Measurements from ENCODE around the gene NOXO1. TPM values are rescaled to one million over a fixed set of nuclear protein-coding genes. Genes with fewer than 3 reads are reported as not detected.
A peak's percentile ranks its signal among the peaks of the same experiment; 100 is the strongest.
"Not testable (repeated sequence)": the region's sequence is repeated elsewhere in the genome, so short reads cannot be mapped to it uniquely, and the experiment has no call there.

Gene NOXO1
- total RNA-seq, 1 experiment from 2014 or later: not detected

DNA sequence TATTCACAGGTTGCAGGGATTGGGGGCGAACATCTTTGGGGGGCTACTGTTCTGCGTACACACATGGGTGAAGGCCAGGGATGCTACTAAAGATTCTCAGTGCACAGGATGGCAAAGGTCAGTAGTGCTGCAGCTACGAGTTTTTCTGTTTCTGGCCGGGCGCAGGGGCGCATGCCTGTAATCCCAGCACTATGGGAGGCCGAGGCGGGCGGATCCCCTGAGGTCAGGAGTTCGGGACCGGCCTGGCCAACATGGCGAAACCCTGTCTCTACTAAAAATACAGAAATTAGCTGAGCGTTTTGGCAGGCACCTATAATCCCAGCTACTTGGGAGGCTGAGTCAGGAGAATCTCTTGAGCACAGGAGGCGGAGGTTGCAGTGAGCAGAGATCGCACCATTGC, 32.3 kb upstream of the NOXO1 start:
- in situ Hi-C loops (cut with HindIII; ENCODE audit: low sequenced_read_pairs): no loop called here
- DNase-seq (ENCODE audit: low spot score): no peak

GRCh38 chr16:2011726-2012125, 30.5 kb upstream of the NOXO1 start:
- in situ Hi-C loops (cut with HindIII; ENCODE audit: low sequenced_read_pairs): not testable (repeated sequence)

GRCh38 chr16:2009791-2010510, 28.7 kb upstream of the NOXO1 start, which contains the start of gene ZNF598:
Gene ZNF598, minus strand, starts transcription at chr16:2009821.
- in situ Hi-C loops (cut with HindIII; ENCODE audit: low sequenced_read_pairs): no loop called here
- peak; percentile 87 for DNase-seq (ENCODE audit: low spot score)

More at GRCh38 chr16:2011726-2012125, 30.5 kb upstream of the NOXO1 start:
- not testable (repeated sequence) for DNase-seq (ENCODE audit: low spot score)

- no peak for DNase-seq (ENCODE audit: low spot score)
- in situ Hi-C loops (cut with HindIII; ENCODE audit: low sequenced_read_pairs): no loop called here
These were observed 28.0 kb upstream of the NOXO1 start for GRCh38 chr16:2009164-2009711.

DNA sequence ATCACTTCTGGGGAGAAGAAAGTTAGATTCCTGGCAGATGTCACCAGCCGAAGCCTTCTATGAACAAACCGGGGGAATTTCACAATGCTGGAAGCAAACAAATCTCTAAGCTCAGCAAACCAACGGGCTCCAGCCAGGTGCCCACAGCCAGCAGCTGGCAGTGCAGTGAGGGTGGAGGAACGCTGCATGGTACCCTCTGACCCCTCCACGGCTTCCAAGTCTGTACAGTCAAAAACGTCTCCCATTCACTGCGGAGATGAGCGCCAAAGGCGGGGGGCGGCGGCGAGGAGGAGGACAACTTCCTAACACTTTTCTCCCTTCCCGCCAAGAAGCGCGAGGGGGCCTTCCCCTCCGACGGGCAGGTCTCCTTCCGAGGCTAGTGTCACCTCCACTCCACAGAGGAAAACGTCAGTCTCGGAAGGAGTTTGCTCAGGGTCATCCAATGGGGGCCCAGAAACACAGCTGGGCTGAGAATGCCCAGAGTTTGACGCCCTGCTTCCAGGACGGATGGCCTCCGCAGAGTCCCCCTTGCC, 27.4 kb upstream of the NOXO1 start:
- DNase-seq (ENCODE audit: low spot score): no peak
- in situ Hi-C loops (cut with HindIII; ENCODE audit: low sequenced_read_pairs): no loop called here

- in situ Hi-C loops (cut with HindIII; ENCODE audit: low sequenced_read_pairs): no loop called here
- no peak for DNase-seq (ENCODE audit: low spot score)
These were observed 26.8 kb upstream of the NOXO1 start for GRCh38 chr16:2008009-2008526.

- in situ Hi-C loops (cut with HindIII; ENCODE audit: low sequenced_read_pairs): no loop called here
- no peak for DNase-seq (ENCODE audit: low spot score)
These were observed 26.0 kb upstream of the NOXO1 start for GRCh38 chr16:2007081-2007836.

DNA sequence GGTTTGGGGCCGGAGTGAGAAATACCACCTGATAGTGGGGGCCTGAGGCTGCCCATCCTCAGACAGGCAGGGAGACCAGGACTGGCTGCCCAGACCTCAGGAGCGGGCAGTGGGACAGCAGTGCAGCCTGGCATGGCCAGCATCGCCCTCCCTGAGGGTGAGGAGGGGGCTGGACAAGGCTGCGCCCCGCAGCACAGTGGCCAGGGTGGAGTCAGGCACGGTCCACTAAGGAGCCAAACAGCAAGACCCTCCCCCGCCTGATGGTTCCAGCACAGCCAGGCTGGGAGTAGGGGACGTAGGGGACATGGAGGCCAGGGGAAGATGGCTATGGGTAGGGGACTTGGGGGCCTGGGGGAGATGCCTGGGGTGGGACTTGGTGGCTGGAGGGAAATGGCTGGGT, 25.0 kb upstream of the NOXO1 start:
- in situ Hi-C loops (cut with HindIII; ENCODE audit: low sequenced_read_pairs): no loop called here
- no peak for DNase-seq (ENCODE audit: low spot score)

GRCh38 chr16:2005646-2006045, 24.4 kb upstream of the NOXO1 start:
- in situ Hi-C loops (cut with HindIII; ENCODE audit: low sequenced_read_pairs): no loop called here
- DNase-seq (ENCODE audit: low spot score): peak; percentile 68

- peak; percentile 43 for DNase-seq (ENCODE audit: low spot score)
- in situ Hi-C loops (cut with HindIII; ENCODE audit: low sequenced_read_pairs): no loop called here
These were observed 23.7 kb upstream of the NOXO1 start for GRCh38 chr16:2004795-2005517.

- in situ Hi-C loops (cut with HindIII; ENCODE audit: low sequenced_read_pairs): no loop called here
- peak; percentile 77 for DNase-seq (ENCODE audit: low spot score)
These were observed 22.8 kb upstream of the NOXO1 start for GRCh38 chr16:2003827-2004641.

DNA sequence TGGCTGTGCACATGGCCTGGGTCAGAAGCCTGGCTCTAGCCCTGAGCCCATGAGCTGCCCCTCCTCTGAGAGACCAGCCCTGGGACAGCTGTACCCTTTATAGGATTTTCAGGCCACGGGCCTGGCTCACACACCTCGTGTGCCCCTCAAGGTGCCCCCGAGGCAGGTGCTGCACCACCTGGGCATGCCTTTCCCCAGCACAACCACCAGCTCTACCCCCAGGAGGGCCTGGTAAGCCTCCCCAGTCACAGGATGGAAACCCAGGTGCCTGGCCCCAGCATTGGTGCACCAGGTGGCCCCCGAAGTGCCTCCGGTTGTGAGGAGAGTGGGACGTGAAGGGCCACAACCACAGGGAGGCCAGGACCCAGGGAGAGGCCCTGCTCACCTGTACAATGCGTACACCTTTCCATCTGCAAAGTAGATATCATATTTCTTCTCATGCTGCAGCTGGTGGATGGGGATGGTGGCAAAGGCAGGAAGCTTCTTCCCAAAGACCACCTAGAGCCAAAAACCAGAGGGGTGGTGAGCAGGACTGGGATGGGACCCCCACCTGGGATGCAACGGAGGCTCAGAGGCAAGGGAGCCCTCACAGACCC, 22.1 kb upstream of the NOXO1 start:
- no peak for DNase-seq (ENCODE audit: low spot score)
- in situ Hi-C loops (cut with HindIII; ENCODE audit: low sequenced_read_pairs): no loop called here

- in situ Hi-C loops (cut with HindIII; ENCODE audit: low sequenced_read_pairs): no loop called here
- DNase-seq (ENCODE audit: low spot score): no peak
These were observed 21.3 kb upstream of the NOXO1 start for GRCh38 chr16:2002406-2003230.

GRCh38 chr16:2001456-2002355, 20.4 kb upstream of the NOXO1 start:
- in situ Hi-C loops (cut with HindIII; ENCODE audit: low sequenced_read_pairs): no loop called here
- DNase-seq (ENCODE audit: low spot score): no peak

DNA sequence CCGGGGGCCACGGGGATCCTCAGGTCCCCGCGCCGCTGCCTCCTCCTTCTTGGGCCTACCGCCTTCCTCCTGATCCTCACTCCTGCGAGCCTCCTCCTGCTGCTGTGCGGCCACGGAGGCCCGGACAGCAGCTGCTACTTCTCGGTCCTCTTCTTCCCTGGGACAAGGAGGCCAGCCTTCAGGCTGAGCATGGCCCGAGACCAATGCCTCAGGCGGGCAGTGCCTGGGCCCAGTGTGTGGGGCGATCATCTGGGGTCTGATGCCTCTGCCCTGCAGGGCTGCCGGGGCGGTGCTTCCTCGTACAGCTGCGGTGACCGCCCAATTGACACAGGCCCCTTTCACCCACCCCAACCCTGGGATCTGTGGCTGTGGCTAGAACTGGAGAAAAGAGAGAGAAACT, 19.8 kb upstream of the NOXO1 start:
- DNase-seq (ENCODE audit: low spot score): no peak
- in situ Hi-C loops (cut with HindIII; ENCODE audit: low sequenced_read_pairs): no loop called here

GRCh38 chr16:1999866-2000514, 18.7 kb upstream of the NOXO1 start:
- DNase-seq (ENCODE audit: low spot score): no peak
- in situ Hi-C loops (cut with HindIII; ENCODE audit: low sequenced_read_pairs): no loop called here
